H1 (cell line): ENCODE results near the gene CLCN5. TPM values are rescaled to one million over a fixed set of nuclear protein-coding genes. Genes with fewer than 3 reads are reported as not detected.

ENCODE experiments used
- CTCF ChIA-PET: fragments of 300-600 bp; sonication (Branson Sonifier 250); formaldehyde crosslinking; loops from one replicate; lab custom pipeline; 2021; ENCODE audit not compliant: partially characterized antibody; lab: Charles Lee
- POLR2A ChIA-PET: fragments of 300-600 bp; sonication (Branson Sonifier 250); formaldehyde crosslinking; loops from one replicate; lab custom pipeline; 2021; ENCODE audit warnings: inconsistent platforms; ENCODE audit not compliant: partially characterized antibody; lab: Charles Lee
- DNase-seq, 2 experiments: peaks; one replicate each; pipeline versions ENCODE4 v3.0.0 to v3.0.0-alpha.2; 2010 to 2022; ENCODE audit warnings: low spot score in 2 of 2, low read depth in 1 of 2, mixed read lengths in 1 of 2
- FAIRE-seq: peaks from 2 replicates; lab custom pipeline; 2011; peaks lifted over from hg19 to GRCh38; lab: Jason Lieb, UNC
- H2AFZ ChIP-seq: 2 replicates; pipeline ENCODE4 v1.8.1; 2012; ENCODE audit warnings: low read length, inconsistent platforms
- H2AK5ac ChIP-seq: 2 replicates; pipeline ENCODE4 v1.6.1; 2013; ENCODE audit warnings: low read depth, low read length
- H2BK120ac ChIP-seq: replicated peaks from 2 replicates; pipeline ENCODE3; 2013; ENCODE audit warnings: low read depth, low read length, inconsistent platforms
- H2BK12ac ChIP-seq: 2 replicates; pipeline ENCODE4 v1.6.1; 2013; ENCODE audit warnings: low read depth, low read length
- H2BK15ac ChIP-seq: 2 replicates; pipeline ENCODE4 v1.6.1; 2013; ENCODE audit warnings: low read length
- H2BK20ac ChIP-seq: 2 replicates; pipeline ENCODE4 v1.6.1; 2013; ENCODE audit warnings: low read length
- H2BK5ac ChIP-seq: 2 replicates; pipeline ENCODE4 v1.6.1; 2013; ENCODE audit warnings: low read depth, low read length
- H3K14ac ChIP-seq: 2 replicates; pipeline ENCODE4 v1.6.1; 2013; ENCODE audit warnings: inconsistent platforms; ENCODE audit not compliant: insufficient read length
- H3K18ac ChIP-seq: 2 replicates; pipeline ENCODE4 v1.6.1; 2013; ENCODE audit warnings: low read length; ENCODE audit errors: extremely low read depth
- H3K23ac ChIP-seq: 2 replicates; pipeline ENCODE4 v1.6.1; 2013; ENCODE audit warnings: inconsistent platforms; ENCODE audit not compliant: insufficient read length
- H3K23me2 ChIP-seq: 2 replicates; pipeline ENCODE4 v1.6.1; 2013; ENCODE audit warnings: low read depth, low read length
- H3K27ac ChIP-seq: 2 replicates; pipeline ENCODE4 v1.6.1; 2011; ENCODE audit warnings: low read depth, low read length, inconsistent platforms
- H3K27me3 ChIP-seq, 4 experiments: replicated peaks in 1 of 4; 1 replicate in 1 of 4; 2 replicates in 3 of 4; pipeline versions ENCODE4 v1.6.1 to v1.8.1; 2011 to 2013; ENCODE audit warnings: low read length in 3 of 4, mild to moderate bottlenecking in 3 of 4, inconsistent platforms in 2 of 4, mixed read lengths in 2 of 4, moderate library complexity in 1 of 4; ENCODE audit not compliant: control insufficient read depth in 3 of 4, insufficient read depth in 3 of 4; ENCODE audit errors: extremely low read depth in 1 of 4
- H3K36me3 ChIP-seq, 4 experiments: 2 replicates each; pipeline versions ENCODE4 v1.6.1 to v1.8.1; 2011 to 2013; ENCODE audit warnings: mild to moderate bottlenecking in 4 of 4, low read length in 3 of 4, moderate library complexity in 2 of 4, control low read depth in 1 of 4, inconsistent platforms in 1 of 4; ENCODE audit not compliant: insufficient read depth in 4 of 4, control insufficient read depth in 2 of 4
- H3K4ac ChIP-seq: replicated peaks from 2 replicates; pipeline ENCODE3; 2013; ENCODE audit warnings: low read length, low read depth, mixed read lengths, inconsistent platforms; ENCODE audit not compliant: insufficient read length
- H3K4me1 ChIP-seq, 4 experiments: replicated peaks in 1 of 4; 1 replicate in 1 of 4; 2 replicates in 3 of 4; pipeline versions ENCODE4 v1.6.1 to v1.8.1; 2011 to 2013; ENCODE audit warnings: low read length in 3 of 4, inconsistent platforms in 2 of 4, mixed read lengths in 1 of 4; ENCODE audit not compliant: insufficient read depth in 4 of 4, control insufficient read depth in 3 of 4
- H3K4me2 ChIP-seq, 2 experiments: 2 replicates each; pipeline versions ENCODE4 v1.6.1 to v1.8.1; 2011 to 2013; ENCODE audit warnings: low read depth in 2 of 2, low read length in 2 of 2, control low read depth in 1 of 2, inconsistent platforms in 1 of 2, mild to moderate bottlenecking in 1 of 2; ENCODE audit not compliant: insufficient read depth in 1 of 2
- H3K4me3 ChIP-seq, 4 experiments: fragments of 200-600, 300-600 bp in 1 of 4; sonication (generic), shearing (Covaris generic), sonication (Bioruptor Twin) in 1 of 4; 2 replicates each; pipeline versions ENCODE4 v1.5.1 to v1.8.1; 2011 to 2016; ENCODE audit warnings: low read length in 4 of 4, low read depth in 3 of 4, control low read depth in 2 of 4, inconsistent platforms in 2 of 4, mild to moderate bottlenecking in 2 of 4, mixed read lengths in 1 of 4, moderate library complexity in 1 of 4; ENCODE audit not compliant: insufficient read depth in 2 of 4; ENCODE audit errors: extremely low read depth in 1 of 4
- H3K56ac ChIP-seq: replicated peaks from 2 replicates; pipeline ENCODE3; 2013; ENCODE audit warnings: low read depth, mild to moderate bottlenecking, mixed read lengths, low read length, inconsistent platforms; ENCODE audit not compliant: insufficient read length
- H3K79me1 ChIP-seq: 2 replicates; pipeline ENCODE4 v1.6.1; 2013; ENCODE audit warnings: low read depth, low read length, control low read depth
- H3K79me2 ChIP-seq, 2 experiments: 2 replicates each; pipeline versions ENCODE4 v1.6.1 to v1.8.1; 2012 to 2013; ENCODE audit warnings: low read length in 2 of 2, mild to moderate bottlenecking in 2 of 2, inconsistent platforms in 1 of 2; ENCODE audit not compliant: insufficient read depth in 2 of 2, control insufficient read depth in 1 of 2
- H3K9ac ChIP-seq, 4 experiments: replicated peaks in 1 of 4; 1 replicate in 1 of 4; 2 replicates in 3 of 4; pipeline versions ENCODE4 v1.6.1 to v1.8.1; 2011 to 2013; ENCODE audit warnings: low read depth in 3 of 4, low read length in 3 of 4, control low read depth in 2 of 4, mild to moderate bottlenecking in 2 of 4, moderate library complexity in 2 of 4, inconsistent platforms in 1 of 4; ENCODE audit errors: extremely low read depth in 1 of 4
- H3K9me3 ChIP-seq, 2 experiments: 2 replicates each; pipeline versions ENCODE4 v1.6.1 to v1.8.1; 2012 to 2013; ENCODE audit warnings: mild to moderate bottlenecking in 2 of 2, moderate library complexity in 2 of 2, control low read depth in 1 of 2, inconsistent platforms in 1 of 2, low read depth in 1 of 2, low read length in 1 of 2, mixed read lengths in 1 of 2; ENCODE audit not compliant: insufficient read depth in 2 of 2
- H4K20me1 ChIP-seq, 2 experiments: replicated peaks in 1 of 2; 2 replicates each; pipeline versions ENCODE3 to v1.8.1; 2011 to 2013; ENCODE audit warnings: inconsistent platforms in 2 of 2, low read length in 2 of 2, mild to moderate bottlenecking in 1 of 2; ENCODE audit not compliant: insufficient read depth in 2 of 2, control insufficient read depth in 1 of 2
- H4K5ac ChIP-seq: 2 replicates; pipeline ENCODE4 v1.6.1; 2013; ENCODE audit warnings: low read length, low read depth, mixed read lengths, inconsistent platforms; ENCODE audit not compliant: insufficient read length
- H4K8ac ChIP-seq: 2 replicates; pipeline ENCODE4 v1.8.0; 2013; ENCODE audit warnings: mild to moderate bottlenecking, moderate library complexity, low read length, inconsistent platforms; ENCODE audit not compliant: insufficient read depth; ENCODE audit errors: extremely low read depth
- H4K91ac ChIP-seq: replicated peaks from 2 replicates; pipeline ENCODE3; 2013; ENCODE audit warnings: low read length, mixed read lengths, inconsistent platforms; ENCODE audit not compliant: insufficient read length
- CEBPB ChIP-seq: IDR thresholded peaks from 2 replicates; pipeline ENCODE4 v1.6.1; 2012; ENCODE audit warnings: low read depth, low read length
- CTBP2 ChIP-seq: IDR thresholded peaks from 2 replicates; pipeline ENCODE4 v1.7.0; 2011; ENCODE audit warnings: borderline replicate concordance, mild to moderate bottlenecking, moderate library complexity, mixed read lengths, low read length; ENCODE audit not compliant: insufficient read depth, insufficient read length
- WGBS, 2 experiments: shearing (Covaris generic) in 1 of 2; methylation state at CpG; one replicate each; pipeline versions ENCODE4 v1.1.6 to v1.1.7; 2013 to 2015; ENCODE audit warnings: low lambda C conversion rate in 2 of 2, mixed read lengths in 2 of 2, inconsistent platforms in 1 of 2, low coverage in 1 of 2, missing lambda C conversion rate in 1 of 2; ENCODE audit not compliant: insufficient replicate concordance in 2 of 2, insufficient coverage in 1 of 2, insufficient read length in 1 of 2; ENCODE audit errors: extremely low coverage in 1 of 2, missing lambda C conversion rate in 1 of 2; 5-methylcytosine and 5-hydroxymethylcytosine counted together
- polyA plus RNA-seq, 7 experiments: library from polyadenylated mRNA; depleted of rRNA in 3 of 7; stranded (reverse) in 5 of 7; unstranded in 2 of 7; fragments of >200 nt in 5 of 7; fragments of 200-250 nt in 2 of 7; gene quantifications; 1 replicate in 5 of 7; 2 replicates in 1 of 7; 4 replicates in 1 of 7; pipeline versions ENCODE4 v1.2.1 to v1.2.3, GENCODE V29; 2011 to 2013; ENCODE audit warnings: missing spikeins in 2 of 7, mixed read lengths in 2 of 7
- total RNA-seq: library from RNA; stranded (reverse); fragmentation: NEBNext Ultra II Directional; extraction: Animal tissue kit (Norgen Biotek cat#: 25700); gene quantifications from 2 replicates; pipeline ENCODE4 v1.2.1, GENCODE V29; 2021

CLCN5 gene
- total and polyA plus RNA-seq, 2 of the 8 experiments (the other 6 are each of a cell fraction or from before 2014, with no cell fraction given): 4.2 to 9.7 TPM

DNA sequence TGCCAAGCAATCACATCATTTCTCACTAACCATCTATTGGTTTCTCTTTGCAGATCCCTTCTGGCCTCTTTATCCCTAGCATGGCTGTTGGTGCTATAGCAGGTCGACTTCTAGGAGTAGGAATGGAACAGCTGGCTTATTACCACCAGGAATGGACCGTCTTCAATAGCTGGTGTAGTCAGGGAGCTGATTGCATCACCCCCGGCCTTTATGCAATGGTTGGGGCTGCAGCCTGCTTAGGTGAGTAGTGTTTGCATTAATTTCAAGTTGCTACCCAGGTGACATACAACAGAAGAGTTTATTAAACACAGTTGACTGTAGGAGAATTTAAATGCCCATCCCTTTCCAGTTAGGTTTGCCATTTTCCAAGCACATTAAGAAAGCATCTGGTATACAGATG is 166.2 kb downstream of the CLCN5 start:
- no peak overlapping the region for H2BK20ac ChIP-seq
- H3K4ac ChIP-seq: no peak overlapping the region

More for the DNA sequence above, 166.2 kb downstream of the CLCN5 start:
- Histone ChIP-seq H2BK5ac (no peak overlapping the region), H3K4me2 (no peak overlapping the region), H2BK15ac (no peak overlapping the region), H4K8ac (no peak overlapping the region), H3K36me3 (no peaks in the 10 kb centered on the region), H2BK120ac (no peak overlapping the region), H3K27me3 (no peaks in the 10 kb centered on the region), H3K79me2 (no peaks in the 10 kb centered on the region), H4K5ac (no peak overlapping the region), H3K9me3 (no peaks in the 10 kb centered on the region), H3K23ac (no peak overlapping the region), H3K4me3 (no peak overlapping the region), H3K18ac (no peak overlapping the region), H3K4me1 (no peaks in the 10 kb centered on the region), H3K56ac (no peak overlapping the region), H2AFZ (no peak overlapping the region), H3K14ac (no peak overlapping the region), H3K9ac (no peak overlapping the region)
- WGBS, 2 experiments: 94% methylated on average over 3 of the region's 3 CpGs; no CpG with 5 or more reads in 1 of the 2 experiments
- POLR2A ChIA-PET: no interaction called here
- no peak for DNase-seq
- TF ChIP-seq CTBP2: no peak
- TF ChIP-seq CEBPB: 0 out of 2 replicates have a peak, but pooled peaks have one; percentile 22
- TF ChIP-seq, all 59 proteins: peak for 1
- CTCF ChIA-PET: interaction anchor here (1.2 to 1.4 kb wide), 2 partner anchors 10 to 11 kb away, joined by 3 to 5 read pairs; no protein-coding TSS in a partner anchor
- Histone ChIP-seq H3K79me1 (no peaks in the 10 kb centered on the region), H2AK5ac (no peak overlapping the region), H4K91ac (no peak overlapping the region), H3K27ac (no peak overlapping the region), H2BK12ac (no peak overlapping the region), H3K23me2 (no peaks in the 10 kb centered on the region), H4K20me1 (no peaks in the 10 kb centered on the region)
- FAIRE-seq: no peak
